A673 (cell line): ENCODE measurements around the gene CHPT1. TPM values are rescaled to one million over a fixed set of nuclear protein-coding genes. Genes with fewer than 3 reads are reported as not detected.

Experiments
- BruUV-seq: library from RNA; stranded (reverse); fragments of 400-500 nt; replicated peaks from 2 replicates; lab custom pipeline; 2021; lab: Mats Ljungman, UMichigan
- CTCF ChIA-PET: fragments of 300-600 bp; sonication (Branson Sonifier 250); formaldehyde crosslinking; loops from one replicate; lab custom pipeline; 2022; ENCODE audit warnings: antibody characterized with exemption; lab: Charles Lee
- POLR2A ChIA-PET: fragments of 300-600 bp; sonication (Branson Sonifier 250); formaldehyde crosslinking; loops from one replicate; lab custom pipeline; 2022; ENCODE audit warnings: antibody characterized with exemption; ENCODE audit not compliant: low non-redundant PET; lab: Charles Lee
- DNase-seq: peaks from one replicate; pipeline ENCODE4 v3.0.0-alpha.2; 2015; ENCODE audit warnings: low spot score
- H3K27ac ChIP-seq: fragments of 200-600 bp; sonication (generic); 2 replicates; pipeline ENCODE4 v1.5.1; 2016; ENCODE audit warnings: mixed run types, low read depth, mild to moderate bottlenecking, mixed read lengths, antibody characterized with exemption, low read length; ENCODE audit not compliant: poor library complexity, severe bottlenecking
- H3K27me3 ChIP-seq: fragments of 200-600 bp; sonication (generic); replicated peaks from 2 replicates; pipeline ENCODE4 v1.6.1; 2017; ENCODE audit warnings: mixed run types, low read depth, mild to moderate bottlenecking, mixed read lengths, antibody characterized with exemption, low read length; ENCODE audit not compliant: insufficient read depth, poor library complexity
- H3K36me3 ChIP-seq: fragments of 200-600 bp; sonication (generic); 2 replicates; pipeline ENCODE4 v1.6.1; 2016; ENCODE audit warnings: mixed run types, mild to moderate bottlenecking, mixed read lengths, antibody characterized with exemption, low read length; ENCODE audit not compliant: insufficient read depth, poor library complexity, severe bottlenecking
- H3K4me1 ChIP-seq: fragments of 200-600 bp; sonication (generic); 2 replicates; pipeline ENCODE4 v1.6.1; 2017; ENCODE audit warnings: mixed run types, mild to moderate bottlenecking, mixed read lengths, antibody characterized with exemption, low read length; ENCODE audit not compliant: insufficient read depth, poor library complexity, severe bottlenecking
- H3K4me3 ChIP-seq: fragments of 200-600 bp; sonication (generic); 2 replicates; pipeline ENCODE4 v1.5.1; 2016; ENCODE audit warnings: low read depth, mixed run types, mild to moderate bottlenecking, mixed read lengths, low read length; ENCODE audit not compliant: poor library complexity, severe bottlenecking
- H3K9me3 ChIP-seq: fragments of 200-600 bp; sonication (generic); 2 replicates; pipeline ENCODE4 v1.6.1; 2016; ENCODE audit warnings: mixed run types, low read depth, mild to moderate bottlenecking, mixed read lengths, antibody characterized with exemption, low read length; ENCODE audit not compliant: poor library complexity, severe bottlenecking
- CTCF ChIP-seq: fragments of 300-800, 200-600 bp; sonication (generic); conservative IDR thresholded peaks from 2 replicates; pipeline ENCODE4 v1.5.1; 2017; ENCODE audit warnings: low read depth, mild to moderate bottlenecking, antibody characterized with exemption, low read length, moderate library complexity, mixed read lengths
- EZH2 ChIP-seq: fragments of 200-600 bp; sonication (generic); IDR thresholded peaks from 2 replicates; pipeline ENCODE4 v1.6.1; 2017; ENCODE audit warnings: borderline replicate concordance, low read depth, mild to moderate bottlenecking, mixed read lengths, antibody characterized with exemption, low read length; ENCODE audit not compliant: poor library complexity, severe bottlenecking
- intact Hi-C: fragments of 100-400 bp; cut with micrococcal nuclease; formaldehyde crosslinking; loops from one replicate; pipeline ENCODE4 v1.10.0; 2022; ENCODE audit not compliant: unreplicated experiment
- total RNA-seq: library from RNA; stranded (reverse); gene quantifications from 2 replicates; pipeline ENCODE4 v1.2.3, GENCODE V29; 2021

The CHPT1 gene
- total RNA-seq, 1 experiment from 2014 or later = 31.6 TPM

GRCh38 chr12:101697930-101698799 lies 725 bp downstream of the CHPT1 start:
- ChIA-PET POLR2A (no interaction called here), CTCF (no interaction called here)
- DNase-seq = no peak
- Histone ChIP-seq H3K27ac (peak overlapping the region; percentile 65), H3K27me3 (no peaks in the 10 kb centered on the region), H3K4me3 (peak overlapping the region; percentile 89), H3K4me1 (no peaks in the 10 kb centered on the region), H3K9me3 (no peaks in the 10 kb centered on the region), H3K36me3 (no peaks in the 10 kb centered on the region)
- intact Hi-C loops = loop anchor here (2.0 kb wide), 1 partner anchor 61 kb away; no protein-coding TSS in a partner anchor
- no TSS peak for BruUV-seq
- no peak for TF ChIP-seq CTCF
- no peak for TF ChIP-seq EZH2

GRCh38 chr12:101698800-101699347 lies 1.4 kb downstream of the CHPT1 start:
- Histone ChIP-seq H3K27me3 (no peaks in the 10 kb centered on the region), H3K9me3 (no peaks in the 10 kb centered on the region), H3K36me3 (no peaks in the 10 kb centered on the region), H3K4me1 (no peaks in the 10 kb centered on the region), H3K4me3 (peak overlapping the region; percentile 89), H3K27ac (no peak overlapping the region)
- TSS peak; percentile 29 for BruUV-seq
- intact Hi-C loops = no loop called here
- peak; percentile 37 for TF ChIP-seq CTCF
- no peak for TF ChIP-seq EZH2
- ChIA-PET CTCF (no interaction called here), POLR2A (no interaction called here)
- DNase-seq = peak; percentile 15

- Histone ChIP-seq H3K36me3 (no peaks in the 10 kb centered on the region), H3K4me1 (no peaks in the 10 kb centered on the region), H3K27me3 (no peaks in the 10 kb centered on the region), H3K9me3 (no peaks in the 10 kb centered on the region), H3K27ac (no peak overlapping the region), H3K4me3 (no peak overlapping the region)
- no peak for TF ChIP-seq EZH2
- TF ChIP-seq CTCF = no peak
- CTCF ChIA-PET = no interaction called here
- no peak for DNase-seq
- BruUV-seq = no TSS peak
- POLR2A ChIA-PET = no interaction called here
- intact Hi-C loops = no loop called here
These were observed 2.9 kb downstream of the CHPT1 start for GRCh38 chr12:101700299-101700820.
